Activated naive CD8-positive, alpha-beta T cell treated with anti-CD3 and anti-CD28 coated beads, Interleukin-2, amount 50 U/mL, for 24 hours (primary cell): ENCODE data around the gene FMOD.

Source experiments
- ATAC-seq: fragments of 150-1000 bp; cut with Tn5 transposase; one replicate; pipeline ENCODE4 v1.10.0; 2021
- DNase-seq: peaks from one replicate; pipeline ENCODE4 v3.0.0; 2021
- H3K27ac Mint-ChIP-seq: one replicate; pipeline ENCODE4 v1.8.0; 2021; ENCODE audit warnings: mild to moderate bottlenecking, mixed read lengths
- H3K27me3 Mint-ChIP-seq: one replicate; pipeline ENCODE4 v1.8.0; 2021; ENCODE audit warnings: mixed read lengths
- H3K36me3 Mint-ChIP-seq: one replicate; pipeline ENCODE4 v1.8.0; 2021; ENCODE audit warnings: low read depth, mixed read lengths
- H3K4me1 Mint-ChIP-seq: one replicate; pipeline ENCODE4 v1.8.0; 2021; ENCODE audit warnings: mixed read lengths
- H3K4me3 Mint-ChIP-seq: one replicate; pipeline ENCODE4 v1.8.0; 2021; ENCODE audit warnings: mild to moderate bottlenecking, moderate library complexity, mixed read lengths
- H3K9me3 Mint-ChIP-seq: one replicate; pipeline ENCODE4 v1.8.0; 2021; ENCODE audit warnings: mixed read lengths

The FMOD gene

GRCh38 chr1:203368624-203369451, 17.9 kb upstream of the FMOD start:
- Mint-ChIP-seq H3K27ac (no peak overlapping the region), H3K9me3 (no peaks in the 10 kb centered on the region), H3K27me3 (peaks cover 5% of the 10 kb centered on the region), H3K4me1 (peaks cover 2% of the 10 kb centered on the region), H3K36me3 (no peaks in the 10 kb centered on the region), H3K4me3 (no peak overlapping the region)
- DNase-seq: no peak
- ATAC-seq: no peak

GRCh38 chr1:203367057-203367456, 16.1 kb upstream of the FMOD start:
- Mint-ChIP-seq H3K36me3 (no peaks in the 10 kb centered on the region), H3K27me3 (peaks cover 5% of the 10 kb centered on the region), H3K27ac (no peak overlapping the region), H3K4me3 (no peak overlapping the region), H3K9me3 (no peaks in the 10 kb centered on the region), H3K4me1 (peaks cover 2% of the 10 kb centered on the region)
- DNase-seq (no peak), ATAC-seq (no peak)

DNA sequence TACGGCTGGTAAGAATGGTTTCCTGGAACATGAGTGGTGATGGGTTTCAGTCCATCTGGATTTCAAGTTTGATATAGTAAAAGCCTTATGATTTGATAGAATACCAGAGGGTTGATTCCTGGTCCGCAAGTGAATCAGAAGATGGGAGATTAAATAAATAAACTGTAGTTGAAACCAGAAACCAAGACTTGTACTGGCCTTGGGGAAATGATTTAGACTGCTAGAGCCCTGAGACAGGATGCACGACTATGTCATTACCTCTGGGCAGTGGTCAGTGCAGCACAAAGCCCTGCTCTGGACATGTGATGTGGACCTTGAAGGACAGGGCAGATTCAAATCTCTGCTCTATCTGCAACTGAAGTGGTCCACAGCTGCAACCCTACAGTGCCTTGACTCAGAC, 15.6 kb upstream of the FMOD start:
- H3K4me1 Mint-ChIP-seq: peaks cover 2% of the 10 kb centered on the region
- H3K4me3 Mint-ChIP-seq: no peak overlapping the region
- no peaks in the 10 kb centered on the region for H3K9me3 Mint-ChIP-seq
- peaks cover 3% of the 10 kb centered on the region for H3K27me3 Mint-ChIP-seq
- ATAC-seq (no peak), DNase-seq (no peak)
- H3K27ac Mint-ChIP-seq: no peak overlapping the region
- no peaks in the 10 kb centered on the region for H3K36me3 Mint-ChIP-seq

- no peak for DNase-seq
- no peak overlapping the region for H3K4me3 Mint-ChIP-seq
- no peak for ATAC-seq
- H3K4me1 Mint-ChIP-seq: peaks cover 2% of the 10 kb centered on the region
- no peak overlapping the region for H3K27ac Mint-ChIP-seq
- H3K9me3 Mint-ChIP-seq: no peaks in the 10 kb centered on the region
- peaks cover 6% of the 10 kb centered on the region for H3K27me3 Mint-ChIP-seq
- H3K36me3 Mint-ChIP-seq: no peaks in the 10 kb centered on the region
These were observed 13.9 kb upstream of the FMOD start for GRCh38 chr1:203364806-203365205.

- peaks cover 6% of the 10 kb centered on the region for H3K27me3 Mint-ChIP-seq
- no peak for ATAC-seq
- no peak overlapping the region for H3K4me3 Mint-ChIP-seq
- no peak for DNase-seq
- no peaks in the 10 kb centered on the region for H3K36me3 Mint-ChIP-seq
- H3K9me3 Mint-ChIP-seq: no peaks in the 10 kb centered on the region
- peaks cover 2% of the 10 kb centered on the region for H3K4me1 Mint-ChIP-seq
- H3K27ac Mint-ChIP-seq: no peak overlapping the region
These were observed 13.3 kb upstream of the FMOD start for GRCh38 chr1:203364094-203364801.

DNA sequence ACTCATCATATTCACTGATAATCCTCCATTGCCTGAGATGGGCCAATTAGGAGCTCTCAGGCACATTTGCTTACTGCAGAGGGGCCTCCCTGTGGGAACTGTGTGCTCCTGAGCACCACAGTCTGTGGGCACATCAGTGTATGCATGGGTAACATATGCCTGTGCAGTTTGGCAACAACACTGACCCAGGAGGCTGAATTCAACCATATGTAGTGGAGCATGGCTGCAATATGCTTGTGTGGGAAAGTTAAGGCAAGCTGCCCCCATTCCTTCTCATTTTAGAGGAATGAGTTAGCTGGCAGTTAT, 11.8 kb upstream of the FMOD start:
- no peak overlapping the region for H3K4me3 Mint-ChIP-seq
- H3K27ac Mint-ChIP-seq: no peak overlapping the region
- no peaks in the 10 kb centered on the region for H3K36me3 Mint-ChIP-seq
- H3K27me3 Mint-ChIP-seq: peaks cover 11% of the 10 kb centered on the region
- ATAC-seq (no peak), DNase-seq (no peak)
- H3K9me3 Mint-ChIP-seq: no peaks in the 10 kb centered on the region
- H3K4me1 Mint-ChIP-seq: peaks cover 1% of the 10 kb centered on the region

DNA sequence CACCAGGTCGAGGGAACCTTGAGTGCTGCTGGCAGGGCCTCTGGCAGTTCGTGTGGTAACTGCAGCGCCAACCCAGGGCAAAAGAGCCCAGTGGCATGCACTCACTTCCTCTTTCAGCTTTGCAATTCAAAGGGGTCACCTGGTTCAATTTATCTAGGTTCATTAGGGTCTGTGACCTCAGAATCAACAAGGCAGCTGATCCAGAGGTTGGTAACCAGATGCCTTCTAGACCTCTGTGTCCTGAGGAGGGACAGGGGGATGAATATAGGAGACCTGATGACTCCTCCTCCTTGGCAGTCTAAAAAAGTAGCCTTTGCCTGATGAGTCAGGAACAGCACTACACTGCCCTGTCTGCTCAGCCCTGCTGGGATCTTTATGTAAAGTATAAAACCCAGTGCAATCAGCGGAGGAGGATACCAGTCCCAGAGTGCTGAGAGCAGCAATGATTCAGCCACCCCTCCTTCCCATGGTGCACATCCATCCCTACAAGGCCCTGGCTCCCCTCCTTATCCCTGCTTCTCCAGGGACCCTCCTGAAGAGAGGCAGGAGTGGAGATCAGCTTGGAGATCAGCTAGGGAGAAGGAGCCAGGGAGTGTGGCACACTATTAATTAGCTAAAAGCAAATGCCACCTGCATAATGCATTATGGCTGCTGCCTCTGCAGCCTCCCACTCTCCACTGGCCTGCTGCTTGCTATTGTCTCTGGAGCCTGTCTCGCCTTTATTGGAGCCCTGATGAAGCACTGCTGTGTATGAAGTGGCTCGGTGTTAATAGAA, 11.2 kb upstream of the FMOD start:
- no peak for DNase-seq
- H3K27me3 Mint-ChIP-seq: peaks cover 16% of the 10 kb centered on the region
- ATAC-seq: no peak
- no peaks in the 10 kb centered on the region for H3K36me3 Mint-ChIP-seq
- H3K4me3 Mint-ChIP-seq: no peak overlapping the region
- no peaks in the 10 kb centered on the region for H3K9me3 Mint-ChIP-seq
- no peak overlapping the region for H3K27ac Mint-ChIP-seq
- H3K4me1 Mint-ChIP-seq: no peaks in the 10 kb centered on the region

- Mint-ChIP-seq H3K27me3 (peaks cover 16% of the 10 kb centered on the region), H3K27ac (no peak overlapping the region), H3K36me3 (no peaks in the 10 kb centered on the region), H3K4me1 (no peaks in the 10 kb centered on the region), H3K4me3 (no peak overlapping the region), H3K9me3 (no peaks in the 10 kb centered on the region)
- ATAC-seq (no peak), DNase-seq (no peak)
These were observed 9.7 kb upstream of the FMOD start for GRCh38 chr1:203360547-203361185.

DNA sequence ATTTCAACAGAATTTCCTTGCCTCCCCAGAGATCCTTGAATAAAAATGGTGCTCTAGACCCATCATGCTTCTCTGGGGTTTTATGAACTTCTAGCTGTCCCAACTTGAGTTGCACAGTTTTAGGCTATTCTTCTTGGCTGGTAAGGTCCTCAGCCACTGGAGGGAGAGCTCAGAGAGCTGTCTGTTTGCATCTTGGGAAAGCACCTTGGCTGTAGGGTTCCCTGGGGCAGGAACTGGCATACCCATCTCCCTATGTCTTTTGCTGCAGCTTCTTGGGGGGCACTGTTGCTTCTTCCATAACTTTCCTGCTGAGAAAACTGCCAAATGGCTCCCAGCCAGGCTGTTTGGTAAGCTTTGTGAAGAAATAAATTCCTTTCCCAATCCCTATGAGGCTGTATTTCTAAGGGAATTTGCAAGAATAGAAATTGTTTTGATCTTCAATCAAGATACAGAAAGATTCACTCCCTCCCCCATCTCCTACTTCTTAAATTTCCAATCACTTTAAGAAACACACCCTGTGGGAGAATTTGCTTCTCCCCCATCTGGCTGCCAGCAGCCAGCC, 8.2 kb upstream of the FMOD start:
- H3K9me3 Mint-ChIP-seq: no peaks in the 10 kb centered on the region
- no peak overlapping the region for H3K27ac Mint-ChIP-seq
- ATAC-seq: no peak
- no peaks in the 10 kb centered on the region for H3K4me1 Mint-ChIP-seq
- H3K27me3 Mint-ChIP-seq: peaks cover 20% of the 10 kb centered on the region
- DNase-seq: no peak
- no peaks in the 10 kb centered on the region for H3K36me3 Mint-ChIP-seq
- H3K4me3 Mint-ChIP-seq: no peak overlapping the region

GRCh38 chr1:203354246-203354645, 3.3 kb upstream of the FMOD start:
- Mint-ChIP-seq H3K36me3 (no peaks in the 10 kb centered on the region), H3K4me1 (peaks cover 15% of the 10 kb centered on the region), H3K4me3 (no peak overlapping the region), H3K9me3 (no peaks in the 10 kb centered on the region), H3K27ac (no peak overlapping the region), H3K27me3 (peaks cover 25% of the 10 kb centered on the region)
- ATAC-seq (no peak), DNase-seq (no peak)

DNA sequence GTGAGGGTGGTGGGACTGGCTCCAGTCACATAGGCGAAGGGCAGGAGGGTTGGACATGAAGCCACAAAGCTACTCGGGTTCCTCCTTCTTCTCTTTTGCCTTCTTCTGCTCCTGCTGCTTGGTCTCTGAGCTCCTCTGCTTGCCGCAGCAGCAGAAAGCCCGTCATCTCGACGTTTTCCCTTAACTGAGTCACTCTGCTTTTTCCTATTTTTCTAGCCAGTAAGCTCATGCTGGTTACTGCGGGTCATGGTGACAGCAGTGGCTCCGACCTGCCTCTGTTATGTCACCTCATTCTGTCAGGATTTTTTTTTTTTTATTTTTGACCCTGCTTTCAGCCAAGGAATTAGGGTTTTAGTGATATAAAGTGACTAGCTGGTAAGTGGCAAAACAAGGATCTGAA, 2.6 kb upstream of the FMOD start:
- H3K4me1 Mint-ChIP-seq: peaks cover 15% of the 10 kb centered on the region
- peaks cover 25% of the 10 kb centered on the region for H3K27me3 Mint-ChIP-seq
- H3K9me3 Mint-ChIP-seq: no peaks in the 10 kb centered on the region
- no peak overlapping the region for H3K27ac Mint-ChIP-seq
- no peaks in the 10 kb centered on the region for H3K36me3 Mint-ChIP-seq
- H3K4me3 Mint-ChIP-seq: no peak overlapping the region
- no peak for ATAC-seq
- no peak for DNase-seq

GRCh38 chr1:203349773-203350524, 973 bp downstream of the FMOD start:
- H3K27me3 Mint-ChIP-seq: peaks cover 17% of the 10 kb centered on the region
- no peaks in the 10 kb centered on the region for H3K9me3 Mint-ChIP-seq
- no peaks in the 10 kb centered on the region for H3K36me3 Mint-ChIP-seq
- H3K4me1 Mint-ChIP-seq: peaks cover 15% of the 10 kb centered on the region
- ATAC-seq (peak; percentile 35), DNase-seq (no peak)
- no peak overlapping the region for H3K27ac Mint-ChIP-seq
- H3K4me3 Mint-ChIP-seq: no peak overlapping the region

- no peaks in the 10 kb centered on the region for H3K36me3 Mint-ChIP-seq
- no peak overlapping the region for H3K4me3 Mint-ChIP-seq
- H3K9me3 Mint-ChIP-seq: no peaks in the 10 kb centered on the region
- no peak overlapping the region for H3K27ac Mint-ChIP-seq
- H3K4me1 Mint-ChIP-seq: peaks cover 15% of the 10 kb centered on the region
- H3K27me3 Mint-ChIP-seq: peaks cover 16% of the 10 kb centered on the region
- no peak for ATAC-seq
- no peak for DNase-seq
These were observed 1.8 kb downstream of the FMOD start for GRCh38 chr1:203349166-203349565.

GRCh38 chr1:203346769-203347102, 4.2 kb downstream of the FMOD start:
- ATAC-seq (no peak), DNase-seq (no peak)
- H3K4me3 Mint-ChIP-seq: no peak overlapping the region
- no peaks in the 10 kb centered on the region for H3K36me3 Mint-ChIP-seq
- peaks cover 17% of the 10 kb centered on the region for H3K4me1 Mint-ChIP-seq
- no peak overlapping the region for H3K27ac Mint-ChIP-seq
- no peaks in the 10 kb centered on the region for H3K9me3 Mint-ChIP-seq
- peaks cover 18% of the 10 kb centered on the region for H3K27me3 Mint-ChIP-seq
